RPMI7951 (cell line): ENCODE data around the gene COA1. TPM values are rescaled to one million over a fixed set of nuclear protein-coding genes. Genes with fewer than 3 reads are reported as not detected.

Experiments used
- DNase-seq: peaks from one replicate; pipeline ENCODE4 v3.0.0-alpha.2; 2012; ENCODE audit warnings: low read depth
- total RNA-seq: library from RNA; depleted of rRNA; stranded (reverse); fragments of >200 nt; shearing (Covaris generic); gene quantifications from 2 replicates; pipeline ENCODE4 v1.2.3, GENCODE V29; 2014; rRNA removed

The COA1 gene
- total RNA-seq, 1 experiment from 2014 or later = 245 TPM

DNA sequence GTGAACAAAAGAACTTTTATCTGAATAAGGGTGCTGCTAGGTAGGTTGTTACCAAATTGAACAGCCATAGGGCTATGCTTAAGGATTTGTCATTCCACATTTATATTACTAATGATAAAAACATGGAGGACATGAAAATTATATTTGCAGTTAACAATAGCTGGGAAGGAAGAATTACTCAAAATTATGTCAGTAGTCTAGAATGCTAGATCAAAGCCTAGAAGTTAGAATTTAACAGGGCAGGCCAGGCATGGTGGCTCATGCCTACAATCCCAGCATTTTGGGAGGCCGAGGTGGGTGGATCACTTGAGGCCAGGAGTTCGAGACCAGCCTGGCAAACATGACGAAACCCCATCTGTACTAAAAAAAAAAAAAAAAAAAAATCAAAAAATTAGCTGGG is 137.0 kb downstream of the COA1 start:
- DNase-seq = no peak

- no peak for DNase-seq
Measured at GRCh38 chr7:43591558-43592180, 137.7 kb downstream of the COA1 start.

DNA sequence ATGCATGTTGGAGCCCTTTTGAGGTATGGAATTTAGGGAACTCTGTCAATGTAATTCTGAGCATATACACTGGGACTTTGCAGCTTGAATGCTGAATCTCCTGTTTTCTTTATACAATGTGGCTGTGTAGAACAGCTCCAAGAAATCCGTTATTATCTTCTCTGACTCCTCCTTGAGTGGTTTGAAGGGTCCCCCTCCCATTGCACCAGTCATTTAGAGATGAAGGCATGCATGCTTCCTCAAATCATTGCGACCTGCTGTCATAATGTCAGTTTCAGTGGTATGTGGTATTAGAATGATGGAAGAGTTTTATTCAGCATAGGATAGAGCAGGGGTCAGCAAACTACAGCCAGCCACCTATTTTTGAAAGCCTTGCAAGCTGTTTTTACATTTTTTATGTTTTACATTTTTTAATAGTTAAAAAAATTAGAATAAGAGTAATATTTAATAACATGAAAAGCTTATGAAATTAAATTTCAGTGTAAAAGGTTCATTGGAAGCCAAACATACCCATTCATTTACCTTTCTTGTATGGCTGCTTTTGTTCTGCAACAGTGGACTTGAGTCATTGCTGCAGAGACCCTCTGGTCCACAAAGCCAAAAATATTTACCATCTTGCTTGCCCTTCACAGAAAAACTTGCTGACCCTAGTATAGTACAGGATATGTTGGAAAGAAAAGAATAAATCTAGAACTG is 138.3 kb downstream of the COA1 start:
- DNase-seq = no peak

GRCh38 chr7:43589728-43590127 is 139.6 kb downstream of the COA1 start:
- no peak for DNase-seq

Other genes with a start within 250 kb of the COA1 start
- 94.3 and 97.4 TPM in 2 replicates for gene STK17A, start 146.4 kb downstream of the COA1 start, total RNA-seq
- gene BLVRA, start 29.2 kb upstream of the COA1 start, total RNA-seq = 65.5 and 84.7 TPM in 2 replicates
- gene MRPS24, start 140.0 kb upstream of the COA1 start, total RNA-seq = 190 and 247 TPM in 2 replicates
- 29.4 and 32.8 TPM in 2 replicates for gene URGCP, start 177.1 kb upstream of the COA1 start, total RNA-seq
- 17.3 and 24.6 TPM in 2 replicates for gene UBE2D4, start 196.9 kb upstream of the COA1 start, total RNA-seq